Measurements from ENCODE around the gene ZNRF4. TPM values are rescaled to one million over a fixed set of nuclear protein-coding genes. Genes with fewer than 3 reads are reported as not detected.
"Not testable (repeated sequence)": the region's sequence is repeated elsewhere in the genome, so short reads cannot be mapped to it uniquely, and the experiment has no call there.

Gene ZNRF4
- not detected in 2 replicates for total RNA-seq (ENCODE audit: low replicate concordance)

GRCh38 chr19:5455367-5456129, at the start of gene ZNRF4:
TSS of gene ZNRF4 (plus strand) at chr19:5455417. CDS start at chr19:5455492, 75 bp downstream.
- TF ChIP-seq, protein P1, sequence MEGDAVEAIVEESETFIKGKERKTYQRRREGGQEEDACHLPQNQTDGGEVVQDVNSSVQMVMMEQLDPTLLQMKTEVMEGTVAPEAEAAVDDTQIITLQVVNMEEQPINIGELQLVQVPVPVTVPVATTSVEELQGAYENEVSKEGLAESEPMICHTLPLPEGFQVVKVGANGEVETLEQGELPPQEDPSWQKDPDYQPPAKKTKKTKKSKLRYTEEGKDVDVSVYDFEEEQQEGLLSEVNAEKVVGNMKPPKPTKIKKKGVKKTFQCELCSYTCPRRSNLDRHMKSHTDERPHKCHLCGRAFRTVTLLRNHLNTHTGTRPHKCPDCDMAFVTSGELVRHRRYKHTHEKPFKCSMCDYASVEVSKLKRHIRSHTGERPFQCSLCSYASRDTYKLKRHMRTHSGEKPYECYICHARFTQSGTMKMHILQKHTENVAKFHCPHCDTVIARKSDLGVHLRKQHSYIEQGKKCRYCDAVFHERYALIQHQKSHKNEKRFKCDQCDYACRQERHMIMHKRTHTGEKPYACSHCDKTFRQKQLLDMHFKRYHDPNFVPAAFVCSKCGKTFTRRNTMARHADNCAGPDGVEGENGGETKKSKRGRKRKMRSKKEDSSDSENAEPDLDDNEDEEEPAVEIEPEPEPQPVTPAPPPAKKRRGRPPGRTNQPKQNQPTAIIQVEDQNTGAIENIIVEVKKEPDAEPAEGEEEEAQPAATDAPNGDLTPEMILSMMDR (IDR thresholded peaks at IDR 0.05; ENCODE audit: insufficient read depth, low read length): no peak
- no peak for DNase-seq (ENCODE audit: low read depth)
- no peak within 1 kb of the TSS for H3K4me3 ChIP-seq (ENCODE audit: low read depth, low read length)

GRCh38 chr19:5406198-5406597, 49.0 kb upstream of the ZNRF4 start:
- not testable (repeated sequence) for DNase-seq (ENCODE audit: low read depth); H3K4me3 ChIP-seq (ENCODE audit: low read depth, low read length)

DNA sequence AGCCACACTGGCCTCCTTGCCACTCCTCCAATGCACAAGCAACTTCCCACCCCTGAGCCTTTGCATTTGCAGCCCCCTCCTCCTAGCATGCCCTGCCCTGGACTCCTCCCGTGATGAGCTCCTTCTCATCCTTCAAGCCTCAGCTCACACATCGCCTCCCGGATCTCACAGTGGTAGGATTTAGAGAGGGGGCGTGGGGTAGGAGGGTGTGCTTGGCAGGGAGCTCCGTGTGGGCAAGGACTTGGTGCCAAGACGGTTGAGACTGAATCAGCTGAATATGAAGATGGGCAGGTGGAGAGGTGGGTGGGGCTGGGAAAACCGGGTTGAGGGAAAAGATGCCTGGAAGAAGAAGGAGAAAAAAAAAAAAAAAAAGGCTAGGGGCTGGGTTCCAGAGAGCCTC, 48.4 kb upstream of the ZNRF4 start:
- TF ChIP-seq, protein P1 (IDR thresholded peaks at IDR 0.05; ENCODE audit: insufficient read depth, low read length): no peak
- H3K4me3 ChIP-seq (ENCODE audit: low read depth, low read length): no peak overlapping the region
- DNase-seq (ENCODE audit: low read depth): no peak

- peak; percentile 20 for DNase-seq (ENCODE audit: low read depth)
- TF ChIP-seq, protein P1 (IDR thresholded peaks at IDR 0.05; ENCODE audit: insufficient read depth, low read length): no peak
- no peak overlapping the region for H3K4me3 ChIP-seq (ENCODE audit: low read depth, low read length)
These were observed 47.9 kb upstream of the ZNRF4 start for GRCh38 chr19:5407356-5407755.

GRCh38 chr19:5417495-5418436, 37.5 kb upstream of the ZNRF4 start:
- DNase-seq (ENCODE audit: low read depth): no peak
- H3K4me3 ChIP-seq (ENCODE audit: low read depth, low read length): no peak overlapping the region
- TF ChIP-seq, protein P1 (IDR thresholded peaks at IDR 0.05; ENCODE audit: insufficient read depth, low read length): no peak

DNA sequence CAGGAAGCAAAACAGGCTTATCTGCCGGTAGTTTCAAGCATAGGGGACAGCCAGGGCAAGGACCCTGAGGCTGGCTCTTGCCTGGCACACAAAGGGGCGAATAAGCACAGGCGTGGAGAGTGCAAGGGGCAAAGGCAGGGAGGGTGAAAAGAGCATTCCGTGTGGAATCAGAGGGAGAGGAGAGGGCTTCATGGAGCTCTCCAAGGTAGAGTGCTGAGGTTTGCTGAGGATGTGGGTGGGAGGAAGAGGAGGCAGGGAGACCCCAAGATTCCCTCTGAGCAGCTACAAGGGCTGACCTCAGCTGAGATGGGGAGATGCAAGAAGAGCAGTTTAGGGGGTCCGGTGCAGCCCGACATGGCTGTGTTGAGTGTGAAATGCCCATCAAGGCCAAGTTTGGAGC, 36.5 kb upstream of the ZNRF4 start:
- H3K4me3 ChIP-seq (ENCODE audit: low read depth, low read length): no peak overlapping the region
- TF ChIP-seq, protein P1 (IDR thresholded peaks at IDR 0.05; ENCODE audit: insufficient read depth, low read length): no peak
- DNase-seq (ENCODE audit: low read depth): no peak

GRCh38 chr19:5420953-5421352, 34.3 kb upstream of the ZNRF4 start:
- no peak for DNase-seq (ENCODE audit: low read depth)

More at GRCh38 chr19:5420953-5421352, 34.3 kb upstream of the ZNRF4 start:
- TF ChIP-seq, protein P1 (IDR thresholded peaks at IDR 0.05; ENCODE audit: insufficient read depth, low read length): no peak
- H3K4me3 ChIP-seq (ENCODE audit: low read depth, low read length): no peak overlapping the region
